HG02623 (cell line): Measurements from ENCODE around the gene IWS1.
"Not testable (repeated sequence)": the region's sequence is repeated elsewhere in the genome, so short reads cannot be mapped to it uniquely, and the experiment has no call there.

ENCODE experiments used
- ATAC-seq: cut with Tn5 transposase; IDR thresholded peaks from one replicate; pipeline ENCODE4 v1.9.1; 2021; ENCODE audit warnings: moderate library complexity; ENCODE audit not compliant: unreplicated experiment

IWS1 gene

GRCh38 chr2:127530245-127531140, 4.2 kb upstream of the IWS1 start:
- ATAC-seq: no peak

GRCh38 chr2:127529416-127529815, 3.1 kb upstream of the IWS1 start:
- ATAC-seq: not testable (repeated sequence)

- ATAC-seq: no peak
Measured at GRCh38 chr2:127528487-127528886, 2.2 kb upstream of the IWS1 start.

- ATAC-seq: peak; percentile 6
Measured at GRCh38 chr2:127527001-127527804, 914 bp upstream of the IWS1 start.

- ATAC-seq: no peak
Measured at GRCh38 chr2:127525691-127526131, 578 bp downstream of the IWS1 start.

- not testable (repeated sequence) for ATAC-seq
Measured at GRCh38 chr2:127524198-127524834, 2.0 kb downstream of the IWS1 start.

- ATAC-seq: no peak
Measured at GRCh38 chr2:127523269-127523939, 2.9 kb downstream of the IWS1 start.

- ATAC-seq: no peak
Measured at GRCh38 chr2:127520424-127520823, 5.9 kb downstream of the IWS1 start.

GRCh38 chr2:127517465-127517864, 8.8 kb downstream of the IWS1 start:
- no peak for ATAC-seq

- ATAC-seq: no peak
Measured at GRCh38 chr2:127516041-127516762, 10.1 kb downstream of the IWS1 start.

GRCh38 chr2:127515383-127515915, 10.8 kb downstream of the IWS1 start:
- ATAC-seq: no peak

GRCh38 chr2:127514485-127514884, 11.8 kb downstream of the IWS1 start:
- no peak for ATAC-seq

- ATAC-seq: no peak
Measured at GRCh38 chr2:127514076-127514475, 12.2 kb downstream of the IWS1 start.

- no peak for ATAC-seq
Measured at GRCh38 chr2:127512362-127512761, 13.9 kb downstream of the IWS1 start.

GRCh38 chr2:127511917-127512316, 14.4 kb downstream of the IWS1 start:
- no peak for ATAC-seq

- no peak for ATAC-seq
Measured at GRCh38 chr2:127511090-127511695, 15.1 kb downstream of the IWS1 start.

GRCh38 chr2:127510073-127510472, 16.2 kb downstream of the IWS1 start:
- no peak for ATAC-seq

GRCh38 chr2:127508631-127509034, 17.7 kb downstream of the IWS1 start:
- ATAC-seq: no peak

GRCh38 chr2:127508023-127508630, 18.2 kb downstream of the IWS1 start:
- ATAC-seq: no peak
